HL-60 (cell line): ENCODE measurements around the gene CD207.

Source experiments
- DNase-seq, 2 experiments: peaks; one replicate each; pipeline ENCODE4 v3.0.0-alpha.2; 2010 to 2020; ENCODE audit warnings: low read depth in 1 of 2, low spot score in 1 of 2
- H3K27ac ChIP-seq: fragments of 250-450 bp; sonication (Bioruptor Pico); replicated peaks from 2 replicates; pipeline ENCODE4 v1.5.1; 2020; ENCODE audit warnings: mild to moderate bottlenecking, moderate library complexity
- H3K27me3 ChIP-seq: fragments of 250-450 bp; sonication (Bioruptor Pico); 2 replicates; pipeline ENCODE4 v1.5.1; 2021; ENCODE audit warnings: mild to moderate bottlenecking, moderate library complexity; ENCODE audit not compliant: insufficient read depth, poor library complexity, severe bottlenecking
- H3K4me3 ChIP-seq: replicated peaks from 2 replicates; pipeline ENCODE4 v1.5.1; 2011; ENCODE audit warnings: mild to moderate bottlenecking, control low read depth, low read length; ENCODE audit not compliant: insufficient read depth
- GABPA ChIP-seq: IDR thresholded peaks from 2 replicates; pipeline ENCODE4 v1.6.1; 2012; ENCODE audit warnings: low read depth
- POLR2AphosphoS5 ChIP-seq: IDR thresholded peaks from 2 replicates; pipeline ENCODE4 v1.6.1; 2012; ENCODE audit warnings: low read depth
- SPI1 ChIP-seq: IDR thresholded peaks from 2 replicates; pipeline ENCODE4 v1.6.1; 2012; ENCODE audit warnings: low read depth, mild to moderate bottlenecking, borderline replicate concordance
- TF ChIP-seq, protein P1 (sequence below): IDR thresholded peaks from 2 replicates; pipeline ENCODE4 v1.6.1; 2012; ENCODE audit warnings: low read depth; ENCODE audit not compliant: insufficient replicate concordance
- TF ChIP-seq, protein P2 (sequence below): IDR thresholded peaks from one replicate; pipeline ENCODE4 v1.5.1; 2011; ENCODE audit warnings: low read length, control low read depth, inconsistent platforms; ENCODE audit not compliant: insufficient read depth

CD207 gene

DNA sequence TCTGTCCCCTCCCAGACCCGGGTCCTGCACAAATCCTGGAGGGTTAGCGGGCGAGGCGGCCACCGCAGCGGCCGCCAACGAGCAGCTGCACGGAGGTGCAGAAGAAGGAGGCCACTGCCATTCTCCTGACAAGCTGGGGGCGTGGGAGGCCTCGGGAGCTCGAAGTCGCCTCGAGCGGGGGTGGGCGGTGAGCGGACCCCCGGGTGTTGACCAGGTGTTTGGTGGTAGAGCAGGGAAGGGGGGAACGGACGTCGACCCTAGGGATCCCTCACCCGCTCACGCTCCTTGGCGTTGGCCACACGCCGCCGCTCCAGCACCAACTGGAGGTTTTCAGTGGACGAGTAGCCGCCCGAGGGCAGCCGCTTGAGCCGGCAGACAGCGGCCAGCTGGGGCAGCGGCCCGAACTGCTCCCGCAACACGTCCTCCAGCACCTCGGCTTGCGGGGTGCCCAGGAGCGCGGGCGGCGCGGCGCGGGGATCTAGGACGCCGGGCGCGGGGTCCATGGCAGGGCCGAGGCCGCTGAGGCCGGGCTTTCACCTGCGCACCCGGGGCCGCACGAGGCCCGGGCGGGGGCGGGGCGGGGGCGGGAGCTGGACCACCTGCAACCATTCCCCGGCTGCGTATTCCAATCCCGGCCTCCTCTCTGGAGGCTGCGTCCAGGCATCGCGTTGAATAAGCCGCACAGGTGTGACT, 45.3 kb downstream of the CD207 start, which contains the start of gene FIGLA:
Gene FIGLA, minus strand, starts transcription at position 508 of the 693 bp plus-strand sequence. Its CDS starts 5 bp downstream, at position 503.
- DNase-seq = no peak
- TF ChIP-seq SPI1 (no peak), GABPA (no peak), POLR2AphosphoS5 (no peak)
- TF ChIP-seq, protein P1, sequence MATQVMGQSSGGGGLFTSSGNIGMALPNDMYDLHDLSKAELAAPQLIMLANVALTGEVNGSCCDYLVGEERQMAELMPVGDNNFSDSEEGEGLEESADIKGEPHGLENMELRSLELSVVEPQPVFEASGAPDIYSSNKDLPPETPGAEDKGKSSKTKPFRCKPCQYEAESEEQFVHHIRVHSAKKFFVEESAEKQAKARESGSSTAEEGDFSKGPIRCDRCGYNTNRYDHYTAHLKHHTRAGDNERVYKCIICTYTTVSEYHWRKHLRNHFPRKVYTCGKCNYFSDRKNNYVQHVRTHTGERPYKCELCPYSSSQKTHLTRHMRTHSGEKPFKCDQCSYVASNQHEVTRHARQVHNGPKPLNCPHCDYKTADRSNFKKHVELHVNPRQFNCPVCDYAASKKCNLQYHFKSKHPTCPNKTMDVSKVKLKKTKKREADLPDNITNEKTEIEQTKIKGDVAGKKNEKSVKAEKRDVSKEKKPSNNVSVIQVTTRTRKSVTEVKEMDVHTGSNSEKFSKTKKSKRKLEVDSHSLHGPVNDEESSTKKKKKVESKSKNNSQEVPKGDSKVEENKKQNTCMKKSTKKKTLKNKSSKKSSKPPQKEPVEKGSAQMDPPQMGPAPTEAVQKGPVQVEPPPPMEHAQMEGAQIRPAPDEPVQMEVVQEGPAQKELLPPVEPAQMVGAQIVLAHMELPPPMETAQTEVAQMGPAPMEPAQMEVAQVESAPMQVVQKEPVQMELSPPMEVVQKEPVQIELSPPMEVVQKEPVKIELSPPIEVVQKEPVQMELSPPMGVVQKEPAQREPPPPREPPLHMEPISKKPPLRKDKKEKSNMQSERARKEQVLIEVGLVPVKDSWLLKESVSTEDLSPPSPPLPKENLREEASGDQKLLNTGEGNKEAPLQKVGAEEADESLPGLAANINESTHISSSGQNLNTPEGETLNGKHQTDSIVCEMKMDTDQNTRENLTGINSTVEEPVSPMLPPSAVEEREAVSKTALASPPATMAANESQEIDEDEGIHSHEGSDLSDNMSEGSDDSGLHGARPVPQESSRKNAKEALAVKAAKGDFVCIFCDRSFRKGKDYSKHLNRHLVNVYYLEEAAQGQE = no peak
- TF ChIP-seq, protein P2, sequence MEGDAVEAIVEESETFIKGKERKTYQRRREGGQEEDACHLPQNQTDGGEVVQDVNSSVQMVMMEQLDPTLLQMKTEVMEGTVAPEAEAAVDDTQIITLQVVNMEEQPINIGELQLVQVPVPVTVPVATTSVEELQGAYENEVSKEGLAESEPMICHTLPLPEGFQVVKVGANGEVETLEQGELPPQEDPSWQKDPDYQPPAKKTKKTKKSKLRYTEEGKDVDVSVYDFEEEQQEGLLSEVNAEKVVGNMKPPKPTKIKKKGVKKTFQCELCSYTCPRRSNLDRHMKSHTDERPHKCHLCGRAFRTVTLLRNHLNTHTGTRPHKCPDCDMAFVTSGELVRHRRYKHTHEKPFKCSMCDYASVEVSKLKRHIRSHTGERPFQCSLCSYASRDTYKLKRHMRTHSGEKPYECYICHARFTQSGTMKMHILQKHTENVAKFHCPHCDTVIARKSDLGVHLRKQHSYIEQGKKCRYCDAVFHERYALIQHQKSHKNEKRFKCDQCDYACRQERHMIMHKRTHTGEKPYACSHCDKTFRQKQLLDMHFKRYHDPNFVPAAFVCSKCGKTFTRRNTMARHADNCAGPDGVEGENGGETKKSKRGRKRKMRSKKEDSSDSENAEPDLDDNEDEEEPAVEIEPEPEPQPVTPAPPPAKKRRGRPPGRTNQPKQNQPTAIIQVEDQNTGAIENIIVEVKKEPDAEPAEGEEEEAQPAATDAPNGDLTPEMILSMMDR = no peak
- no peak within 1 kb of the TSS for H3K27ac ChIP-seq
- H3K27me3 ChIP-seq = peaks cover 34% of the 10 kb centered on the region
- no peak within 1 kb of the TSS for H3K4me3 ChIP-seq

DNA sequence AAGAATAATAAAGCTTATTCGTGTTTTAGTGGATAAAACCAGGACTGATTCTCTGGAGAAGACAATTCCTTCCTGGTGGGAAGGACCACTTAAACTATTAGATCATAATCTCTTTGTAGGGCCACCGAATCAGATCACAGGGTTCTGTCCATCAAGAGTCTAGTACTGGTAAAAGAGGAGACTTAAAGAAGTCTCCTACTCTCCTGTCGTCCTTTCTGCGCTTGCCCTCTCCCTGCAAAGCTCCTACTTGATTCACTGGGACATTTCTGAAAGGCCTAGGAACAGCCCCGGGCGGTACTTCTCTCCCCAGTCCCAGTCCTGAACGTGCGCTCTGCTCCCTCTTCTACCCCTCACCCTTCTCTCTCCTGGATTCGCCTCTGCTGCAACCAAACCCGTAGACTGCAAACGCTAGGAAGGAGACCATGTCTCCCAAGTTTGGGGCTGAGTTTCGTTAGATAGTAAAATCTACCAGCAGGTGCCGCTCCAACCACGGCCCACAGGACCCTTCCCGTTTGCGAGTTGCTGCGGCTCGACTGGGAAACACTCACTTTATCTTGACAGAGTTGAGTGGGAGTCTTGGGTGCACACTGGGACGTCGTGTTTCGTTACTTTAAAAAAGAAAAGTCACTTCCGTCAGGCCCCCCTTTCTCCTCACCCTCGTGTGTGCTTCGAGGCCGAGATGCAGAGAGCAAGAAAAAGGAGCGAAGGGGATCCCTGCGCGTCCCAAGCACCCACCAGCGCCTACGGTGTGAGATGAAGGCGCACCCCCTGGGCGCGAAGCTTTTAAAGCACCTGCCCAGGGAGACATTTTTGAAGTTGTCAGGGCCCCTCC, 46.1 kb downstream of the CD207 start:
- Histone ChIP-seq H3K4me3 (no peak overlapping the region), H3K27me3 (peaks cover 34% of the 10 kb centered on the region), H3K27ac (no peak overlapping the region)
- TF ChIP-seq GABPA = no peak
- TF ChIP-seq, protein P2 = peak; percentile 69
- DNase-seq = peak in 1 of 2 experiments; percentile 74

DNA sequence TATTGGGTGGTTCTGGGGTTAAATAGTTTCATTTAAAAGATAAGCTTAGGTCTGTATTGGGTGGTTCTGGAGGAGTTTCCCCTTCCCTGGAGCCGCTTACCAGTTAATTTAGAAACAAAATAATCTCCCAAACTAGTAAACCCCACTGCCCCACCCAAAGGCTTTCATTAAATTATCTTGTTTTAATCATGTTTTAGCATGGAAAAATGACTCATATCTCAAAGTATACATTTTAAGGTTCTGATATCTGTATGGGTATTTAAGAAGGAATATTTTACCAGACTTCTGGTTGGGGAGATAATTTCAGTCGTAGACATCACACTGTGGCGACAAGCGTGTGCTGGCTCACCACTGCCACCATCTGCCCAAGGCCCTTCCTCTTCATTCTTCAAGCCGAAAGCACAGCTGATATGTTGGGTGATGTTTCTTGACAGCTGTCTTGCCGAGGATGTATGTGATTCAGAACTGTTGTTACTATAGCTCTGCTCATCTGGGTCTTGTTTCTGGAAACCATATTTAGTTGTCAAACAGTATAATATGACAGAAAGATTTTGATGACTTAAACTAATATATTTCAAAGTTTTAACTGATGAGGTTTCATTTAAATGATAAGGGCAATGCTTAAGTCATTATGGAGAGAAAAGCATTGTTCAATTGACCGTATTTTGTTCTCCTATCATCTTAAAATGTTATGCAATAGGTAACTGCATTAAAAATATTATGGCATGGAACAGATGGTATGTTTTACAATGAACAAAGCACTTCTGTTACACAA, 50.3 kb downstream of the CD207 start:
- H3K27me3 ChIP-seq = peaks cover 26% of the 10 kb centered on the region
- no peak overlapping the region for H3K4me3 ChIP-seq
- DNase-seq = peak in 1 of 2 experiments; percentile 55
- TF ChIP-seq, protein P1 = no peak
- TF ChIP-seq, protein P2 = peak; percentile 45
- TF ChIP-seq GABPA (no peak), SPI1 (no peak)
- H3K27ac ChIP-seq = no peak overlapping the region
